ENCODE data around the gene MRPL9. TPM values are rescaled to one million over a fixed set of nuclear protein-coding genes. Genes with fewer than 3 reads are reported as not detected.

The MRPL9 gene
- total RNA-seq, 1 donor from 2014 or later: 58.5 TPM

DNA sequence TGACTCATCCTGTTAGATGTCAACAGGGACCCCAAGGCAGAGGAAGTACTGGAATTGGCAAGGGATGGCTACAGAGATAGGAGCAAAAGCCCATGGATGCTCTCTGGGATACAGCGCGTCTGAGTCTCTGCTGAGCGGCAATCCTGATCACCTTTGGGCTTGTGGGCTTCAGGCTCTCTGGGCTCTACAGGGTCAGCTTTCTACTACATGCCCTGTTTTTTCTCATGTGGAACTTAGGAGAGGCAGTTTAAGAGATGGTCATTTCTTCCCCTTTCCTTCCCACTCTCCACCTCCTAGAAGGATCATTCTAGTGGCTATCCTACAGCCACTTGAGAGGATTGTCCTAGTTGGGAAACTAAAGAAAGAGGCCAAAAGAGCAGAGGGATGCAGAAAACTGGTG lies 40.6 kb upstream of the MRPL9 start:
- DNase-seq (ENCODE audit: low read depth) (no peak), FAIRE-seq (no peak)
- peaks cover 69% of the 10 kb centered on the region for H3K27me3 Mint-ChIP-seq (ENCODE audit: low read depth, unreplicated experiment)
- peaks cover 7% of the 10 kb centered on the region for H3K36me3 Mint-ChIP-seq (ENCODE audit: low read depth, unreplicated experiment)
- H3K4me1 ChIP-seq (ENCODE audit: insufficient read depth, low read length): no peaks in the 10 kb centered on the region
- H3K9me3 ChIP-seq (ENCODE audit: insufficient read depth, low read depth, low read length): no peaks in the 10 kb centered on the region
- H3K4me1 Mint-ChIP-seq (ENCODE audit: low read depth, unreplicated experiment): peaks cover 1% of the 10 kb centered on the region
- TF ChIP-seq, protein P1, sequence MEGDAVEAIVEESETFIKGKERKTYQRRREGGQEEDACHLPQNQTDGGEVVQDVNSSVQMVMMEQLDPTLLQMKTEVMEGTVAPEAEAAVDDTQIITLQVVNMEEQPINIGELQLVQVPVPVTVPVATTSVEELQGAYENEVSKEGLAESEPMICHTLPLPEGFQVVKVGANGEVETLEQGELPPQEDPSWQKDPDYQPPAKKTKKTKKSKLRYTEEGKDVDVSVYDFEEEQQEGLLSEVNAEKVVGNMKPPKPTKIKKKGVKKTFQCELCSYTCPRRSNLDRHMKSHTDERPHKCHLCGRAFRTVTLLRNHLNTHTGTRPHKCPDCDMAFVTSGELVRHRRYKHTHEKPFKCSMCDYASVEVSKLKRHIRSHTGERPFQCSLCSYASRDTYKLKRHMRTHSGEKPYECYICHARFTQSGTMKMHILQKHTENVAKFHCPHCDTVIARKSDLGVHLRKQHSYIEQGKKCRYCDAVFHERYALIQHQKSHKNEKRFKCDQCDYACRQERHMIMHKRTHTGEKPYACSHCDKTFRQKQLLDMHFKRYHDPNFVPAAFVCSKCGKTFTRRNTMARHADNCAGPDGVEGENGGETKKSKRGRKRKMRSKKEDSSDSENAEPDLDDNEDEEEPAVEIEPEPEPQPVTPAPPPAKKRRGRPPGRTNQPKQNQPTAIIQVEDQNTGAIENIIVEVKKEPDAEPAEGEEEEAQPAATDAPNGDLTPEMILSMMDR (IDR thresholded peaks at IDR 0.05; ENCODE audit: insufficient read depth, low read depth, low read length): no peak
- TF ChIP-seq EZH2 (IDR thresholded peaks at IDR 0.05; ENCODE audit: insufficient read depth, low read length): no peak
- H3K4me3 Mint-ChIP-seq (ENCODE audit: unreplicated experiment): no peak overlapping the region
- no peaks in the 10 kb centered on the region for H3K9me3 Mint-ChIP-seq (ENCODE audit: unreplicated experiment)
- H2AFZ ChIP-seq (ENCODE audit: low read depth, low read length): no peak overlapping the region
- H3K4me3 ChIP-seq (ENCODE audit: insufficient read depth, low read depth, low read length): no peak overlapping the region
- H4K20me1 ChIP-seq (ENCODE audit: insufficient read depth, low read length): no peaks in the 10 kb centered on the region
- no peaks in the 10 kb centered on the region for H3K36me3 ChIP-seq (ENCODE audit: insufficient read depth, low read length)
- H3K79me2 ChIP-seq (ENCODE audit: insufficient read depth, low read length): no peaks in the 10 kb centered on the region
- no peak overlapping the region for H3K9ac ChIP-seq (ENCODE audit: low read length)
- H3K4me2 ChIP-seq (ENCODE audit: low read length): no peak overlapping the region
- H3K27ac Mint-ChIP-seq (ENCODE audit: unreplicated experiment): no peak overlapping the region
- H3K27ac ChIP-seq (ENCODE audit: low read depth, low read length): no peak overlapping the region
- H3K27me3 ChIP-seq (ENCODE audit: insufficient read depth, low read length): peaks cover 78% of the 10 kb centered on the region

DNA sequence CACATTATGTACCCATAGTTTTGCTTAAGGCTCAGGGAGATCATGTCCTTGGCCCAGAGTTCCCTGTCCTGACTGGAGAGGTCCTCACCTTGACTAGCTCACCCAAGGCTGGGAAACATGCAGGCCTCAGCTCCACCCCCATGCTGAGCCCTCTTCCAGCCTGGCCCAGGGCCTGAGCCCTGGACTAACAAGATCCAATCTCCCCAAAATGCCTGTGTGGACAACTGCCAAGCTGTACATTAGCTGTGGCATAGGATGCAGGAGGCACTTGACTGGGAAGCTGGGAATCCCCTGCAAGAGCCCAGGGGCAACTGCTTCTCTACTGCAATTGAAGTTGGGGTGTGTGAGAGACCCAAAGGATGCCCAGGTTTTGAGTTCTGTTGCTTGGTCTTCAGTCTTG lies 39.9 kb upstream of the MRPL9 start:
- Mint-ChIP-seq H3K9me3 (ENCODE audit: unreplicated experiment) (no peaks in the 10 kb centered on the region), H3K27ac (ENCODE audit: unreplicated experiment) (no peak overlapping the region), H3K27me3 (ENCODE audit: low read depth, unreplicated experiment) (peaks cover 69% of the 10 kb centered on the region), H3K4me3 (ENCODE audit: unreplicated experiment) (no peak overlapping the region), H3K4me1 (ENCODE audit: low read depth, unreplicated experiment) (peaks cover 1% of the 10 kb centered on the region), H3K36me3 (ENCODE audit: low read depth, unreplicated experiment) (peaks cover 7% of the 10 kb centered on the region)
- Histone ChIP-seq H2AFZ (ENCODE audit: low read depth, low read length) (no peak overlapping the region), H4K20me1 (ENCODE audit: insufficient read depth, low read length) (no peaks in the 10 kb centered on the region), H3K9ac (ENCODE audit: low read length) (no peak overlapping the region), H3K4me3 (ENCODE audit: insufficient read depth, low read depth, low read length) (no peak overlapping the region), H3K4me1 (ENCODE audit: insufficient read depth, low read length) (no peaks in the 10 kb centered on the region), H3K27ac (ENCODE audit: low read depth, low read length) (no peak overlapping the region), H3K4me2 (ENCODE audit: low read length) (no peak overlapping the region), H3K27me3 (ENCODE audit: insufficient read depth, low read length) (peaks cover 81% of the 10 kb centered on the region), H3K9me3 (ENCODE audit: insufficient read depth, low read depth, low read length) (no peaks in the 10 kb centered on the region), H3K79me2 (ENCODE audit: insufficient read depth, low read length) (no peaks in the 10 kb centered on the region), H3K36me3 (ENCODE audit: insufficient read depth, low read length) (no peaks in the 10 kb centered on the region)
- TF ChIP-seq, protein P1 (IDR thresholded peaks at IDR 0.05; ENCODE audit: insufficient read depth, low read depth, low read length): no peak
- no peak for TF ChIP-seq EZH2 (IDR thresholded peaks at IDR 0.05; ENCODE audit: insufficient read depth, low read length)
- FAIRE-seq: no peak
- DNase-seq (ENCODE audit: low read depth): no peak

DNA sequence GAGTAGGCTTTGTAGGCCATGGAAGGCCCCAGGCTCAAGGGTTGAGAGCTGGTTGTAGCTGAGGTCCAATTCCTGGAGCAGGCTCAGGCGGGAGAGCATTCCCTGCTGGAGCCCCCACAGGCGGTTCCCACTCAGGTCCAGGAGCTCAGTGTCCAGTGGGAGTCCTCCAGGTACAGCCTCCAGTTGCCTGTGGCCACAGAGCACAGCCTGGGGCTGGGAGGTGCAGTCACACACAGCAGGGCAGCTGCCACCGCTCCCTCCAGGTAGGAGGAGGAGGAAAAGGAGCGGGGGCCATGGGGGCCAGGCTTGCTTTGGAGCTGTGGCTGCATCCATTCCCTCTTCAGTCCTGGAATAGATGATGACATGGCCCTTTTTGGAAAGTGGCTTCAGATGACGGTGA lies 39.1 kb upstream of the MRPL9 start:
- no peak overlapping the region for H3K4me2 ChIP-seq (ENCODE audit: low read length)

More for the DNA sequence above, 39.1 kb upstream of the MRPL9 start:
- Histone ChIP-seq H2AFZ (ENCODE audit: low read depth, low read length) (no peak overlapping the region), H3K27me3 (ENCODE audit: insufficient read depth, low read length) (peaks cover 80% of the 10 kb centered on the region), H3K9ac (ENCODE audit: low read length) (no peak overlapping the region), H3K36me3 (ENCODE audit: insufficient read depth, low read length) (no peaks in the 10 kb centered on the region), H3K9me3 (ENCODE audit: insufficient read depth, low read depth, low read length) (no peaks in the 10 kb centered on the region), H3K4me1 (ENCODE audit: insufficient read depth, low read length) (no peaks in the 10 kb centered on the region), H3K79me2 (ENCODE audit: insufficient read depth, low read length) (no peaks in the 10 kb centered on the region), H3K4me3 (ENCODE audit: insufficient read depth, low read depth, low read length) (no peak overlapping the region), H4K20me1 (ENCODE audit: insufficient read depth, low read length) (no peaks in the 10 kb centered on the region), H3K27ac (ENCODE audit: low read depth, low read length) (no peak overlapping the region)
- Mint-ChIP-seq H3K27ac (ENCODE audit: unreplicated experiment) (no peak overlapping the region), H3K4me3 (ENCODE audit: unreplicated experiment) (no peak overlapping the region), H3K4me1 (ENCODE audit: low read depth, unreplicated experiment) (peaks cover 1% of the 10 kb centered on the region), H3K9me3 (ENCODE audit: unreplicated experiment) (no peaks in the 10 kb centered on the region), H3K36me3 (ENCODE audit: low read depth, unreplicated experiment) (peaks cover 7% of the 10 kb centered on the region), H3K27me3 (ENCODE audit: low read depth, unreplicated experiment) (peaks cover 63% of the 10 kb centered on the region)
- no peak for FAIRE-seq
- no peak for DNase-seq (ENCODE audit: low read depth)
- TF ChIP-seq, protein P1 (IDR thresholded peaks at IDR 0.05; ENCODE audit: insufficient read depth, low read depth, low read length): no peak
- no peak for TF ChIP-seq EZH2 (IDR thresholded peaks at IDR 0.05; ENCODE audit: insufficient read depth, low read length)

Measured in astrocyte (in vitro differentiated cells and primary cell).